Common myeloid progenitor, CD34-positive (primary cell): Measurements from ENCODE around the gene KRR1.
"Not testable (repeated sequence)": the region's sequence is repeated elsewhere in the genome, so short reads cannot be mapped to it uniquely, and the experiment has no call there.

ENCODE experiments used
- CTCF ChIA-PET: fragments of 350-600 bp; sonication (Branson Sonifier 250); formaldehyde crosslinking; loops from one replicate; lab custom pipeline; 2021; ENCODE audit warnings: antibody characterized with exemption; lab: Charles Lee
- POLR2A ChIA-PET: fragments of 350-600 bp; sonication (Branson Sonifier 250); formaldehyde crosslinking; loops from one replicate; lab custom pipeline; 2021; ENCODE audit warnings: antibody characterized with exemption; lab: Charles Lee
- DNase-seq, 3 donors: peaks; one replicate each; pipeline versions ENCODE4 v3.0.0 to v3.0.0-alpha.2; 2013
- H3K27ac ChIP-seq, 2 experiments: 1 replicate in 1 of 2; 2 replicates in 1 of 2; pipeline ENCODE4 v1.7.0; 2013; ENCODE audit warnings: inconsistent platforms in 2 of 2, low read length in 2 of 2, mild to moderate bottlenecking in 2 of 2, low read depth in 1 of 2, moderate library complexity in 1 of 2; ENCODE audit not compliant: severe bottlenecking in 2 of 2, insufficient read depth in 1 of 2, poor library complexity in 1 of 2
- H3K27me3 ChIP-seq, 5 experiments: replicated peaks in 2 of 5; 1 replicate in 3 of 5; 2 replicates in 2 of 5; pipeline versions ENCODE4 v1.6.1 to v1.7.0; 2013; ENCODE audit warnings: low read length in 4 of 5, mild to moderate bottlenecking in 2 of 5, moderate library complexity in 2 of 5, inconsistent platforms in 1 of 5; ENCODE audit not compliant: insufficient read depth in 5 of 5, control insufficient read depth in 4 of 5
- H3K36me3 ChIP-seq, 4 experiments: 1 replicate in 2 of 4; 2 replicates in 2 of 4; pipeline versions ENCODE4 v1.6.1 to v1.7.0; 2013; ENCODE audit warnings: low read length in 3 of 4, control low read depth in 1 of 4, mild to moderate bottlenecking in 1 of 4; ENCODE audit not compliant: control insufficient read depth in 4 of 4, insufficient read depth in 4 of 4
- H3K4me1 ChIP-seq, 4 experiments: 1 replicate in 3 of 4; 2 replicates in 1 of 4; pipeline versions ENCODE4 v1.6.1 to v1.7.1; 2013; ENCODE audit warnings: low read length in 3 of 4, mild to moderate bottlenecking in 3 of 4, control low read depth in 1 of 4, inconsistent platforms in 1 of 4, moderate library complexity in 1 of 4; ENCODE audit not compliant: control insufficient read depth in 4 of 4, insufficient read depth in 4 of 4; ENCODE audit errors: control extremely low read depth in 1 of 4
- H3K4me3 ChIP-seq, 7 experiments: 1 replicate in 4 of 7; 2 replicates in 3 of 7; pipeline versions ENCODE4 v1.5.1 to v1.7.0; 2013; ENCODE audit warnings: mild to moderate bottlenecking in 7 of 7, low read length in 6 of 7, moderate library complexity in 6 of 7, inconsistent platforms in 2 of 7, low read depth in 2 of 7, control low read depth in 1 of 7; ENCODE audit not compliant: insufficient read depth in 4 of 7, control insufficient read depth in 1 of 7; ENCODE audit errors: extremely low read depth in 1 of 7
- H3K9me3 ChIP-seq, 5 experiments: 1 replicate in 4 of 5; 2 replicates in 1 of 5; pipeline versions ENCODE4 v1.6.1 to v1.7.1; 2013; ENCODE audit warnings: low read length in 4 of 5, mild to moderate bottlenecking in 2 of 5, inconsistent platforms in 1 of 5, low read depth in 1 of 5, moderate library complexity in 1 of 5; ENCODE audit not compliant: control insufficient read depth in 4 of 5, insufficient read depth in 2 of 5; ENCODE audit errors: control extremely low read depth in 1 of 5
- WGBS: methylation state at CpG from one replicate; pipeline ENCODE4 v1.1.5; 2013; ENCODE audit not compliant: insufficient coverage; 5-methylcytosine and 5-hydroxymethylcytosine counted together

Gene KRR1

DNA sequence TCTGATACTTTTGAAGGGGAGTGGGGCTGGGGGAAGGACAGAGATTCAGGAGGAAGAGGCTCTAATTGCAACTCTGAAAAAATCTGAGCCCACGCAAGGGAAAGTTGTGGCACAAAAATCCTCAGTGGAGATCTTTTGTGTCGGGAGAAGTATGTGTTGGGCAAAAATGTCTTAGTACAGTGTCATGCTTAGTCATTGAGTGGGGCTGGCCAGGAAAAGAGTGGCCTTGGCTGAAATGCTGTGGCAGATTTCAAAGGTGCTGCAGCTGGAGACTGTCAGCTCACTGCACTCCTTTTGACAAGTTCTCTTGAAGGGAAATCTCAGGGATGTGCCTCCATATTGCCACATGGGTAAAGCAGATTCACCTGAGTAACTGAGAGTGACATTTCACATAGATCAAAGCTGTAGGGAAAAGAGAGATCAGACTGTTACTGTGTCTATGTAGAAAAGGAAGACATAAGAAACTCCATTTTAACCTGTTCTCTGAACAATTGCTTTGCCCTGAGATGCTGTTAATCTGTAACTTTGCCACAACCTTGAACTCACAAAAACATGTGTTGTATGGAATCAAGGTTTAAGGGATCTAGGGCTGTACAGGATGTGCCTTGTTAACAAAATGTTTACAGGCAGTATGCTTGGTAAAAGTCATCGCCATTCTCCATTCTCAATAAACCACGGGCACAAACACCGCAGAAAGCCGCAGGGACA is 66.8 kb downstream of the KRR1 start:
- H3K4me3 ChIP-seq: no peak overlapping the region
- 76% methylated on average over 4 of the region's 6 CpGs for WGBS
- POLR2A ChIA-PET: no interaction called here
- no peaks in the 10 kb centered on the region for H3K27me3 ChIP-seq
- CTCF ChIA-PET: no interaction called here
- peak in 2 of 3 donors; percentile 56 to 61 for DNase-seq
- peaks cover 0 to 8% (median 0%) of the 10 kb centered on the region in 5 experiments for H3K9me3 ChIP-seq
- peaks cover 0 to 31% (median 19%) of the 10 kb centered on the region in 4 experiments for H3K4me1 ChIP-seq
- H3K36me3 ChIP-seq: no peaks in the 10 kb centered on the region
- no peak overlapping the region for H3K27ac ChIP-seq

DNA sequence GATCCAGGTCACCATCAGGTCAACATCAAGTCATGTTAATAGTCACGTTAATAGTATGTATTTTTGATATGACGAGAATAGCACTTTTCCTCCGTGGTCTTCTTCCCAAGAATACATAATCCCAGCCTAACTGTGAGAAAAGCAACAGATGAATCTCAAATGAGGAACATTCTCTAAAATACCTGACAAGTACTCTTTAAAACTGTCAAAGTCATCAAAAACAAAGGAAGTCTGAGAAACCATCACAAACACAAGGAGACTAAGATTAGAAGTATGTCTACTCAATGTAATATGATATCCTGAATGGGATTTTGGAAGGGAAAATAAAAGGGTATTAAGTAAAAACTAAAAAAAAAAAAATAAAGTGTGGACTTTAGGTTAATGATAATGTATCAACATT is 67.7 kb downstream of the KRR1 start:
- peak in 1 of 3 donors; percentile 25 for DNase-seq
- ChIA-PET POLR2A (no interaction called here), CTCF (no interaction called here)
- WGBS: no CpG with 5 or more reads among the region's 3 CpGs
- Histone ChIP-seq H3K27ac (no peak overlapping the region), H3K4me3 (no peak overlapping the region), H3K27me3 (no peaks in the 10 kb centered on the region), H3K4me1 (peaks cover 0 to 32% (median 19%) of the 10 kb centered on the region in 4 experiments), H3K36me3 (no peaks in the 10 kb centered on the region), H3K9me3 (peaks cover 0 to 8% (median 0%) of the 10 kb centered on the region in 5 experiments)

DNA sequence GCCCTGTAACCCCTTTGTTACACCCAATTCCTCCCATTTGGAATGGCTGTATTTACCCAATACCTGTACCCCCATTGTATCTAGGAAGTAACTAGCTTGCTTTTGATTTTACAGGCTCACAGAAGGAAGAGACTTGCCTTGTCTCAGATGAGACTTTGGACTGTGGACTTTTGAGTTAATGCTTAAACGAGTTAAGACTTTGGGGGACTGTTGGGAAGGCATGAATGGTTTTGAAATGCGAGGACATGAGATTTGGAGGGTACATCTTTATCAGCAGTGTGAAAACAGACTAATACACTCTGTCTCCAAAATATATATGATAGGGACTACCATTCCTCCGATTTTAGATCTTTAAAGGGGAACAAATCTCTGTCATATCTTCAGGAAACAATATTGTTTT is 69.0 kb downstream of the KRR1 start:
- peaks cover 0 to 35% (median 25%) of the 10 kb centered on the region in 4 experiments for H3K4me1 ChIP-seq
- H3K27me3 ChIP-seq, H3K36me3 ChIP-seq, DNase-seq, POLR2A ChIA-PET, H3K4me3 ChIP-seq, H3K27ac ChIP-seq, H3K9me3 ChIP-seq: not testable (repeated sequence)
- CTCF ChIA-PET: interaction anchor here (0.5 to 1.9 kb wide), 6 partner anchors 37 to 1304 kb away, joined by 3 to 5 read pairs (median 3); partner anchors contain the start of gene GLIPR1L2
- no CpG with 5 or more reads among the region's 3 CpGs for WGBS

DNA sequence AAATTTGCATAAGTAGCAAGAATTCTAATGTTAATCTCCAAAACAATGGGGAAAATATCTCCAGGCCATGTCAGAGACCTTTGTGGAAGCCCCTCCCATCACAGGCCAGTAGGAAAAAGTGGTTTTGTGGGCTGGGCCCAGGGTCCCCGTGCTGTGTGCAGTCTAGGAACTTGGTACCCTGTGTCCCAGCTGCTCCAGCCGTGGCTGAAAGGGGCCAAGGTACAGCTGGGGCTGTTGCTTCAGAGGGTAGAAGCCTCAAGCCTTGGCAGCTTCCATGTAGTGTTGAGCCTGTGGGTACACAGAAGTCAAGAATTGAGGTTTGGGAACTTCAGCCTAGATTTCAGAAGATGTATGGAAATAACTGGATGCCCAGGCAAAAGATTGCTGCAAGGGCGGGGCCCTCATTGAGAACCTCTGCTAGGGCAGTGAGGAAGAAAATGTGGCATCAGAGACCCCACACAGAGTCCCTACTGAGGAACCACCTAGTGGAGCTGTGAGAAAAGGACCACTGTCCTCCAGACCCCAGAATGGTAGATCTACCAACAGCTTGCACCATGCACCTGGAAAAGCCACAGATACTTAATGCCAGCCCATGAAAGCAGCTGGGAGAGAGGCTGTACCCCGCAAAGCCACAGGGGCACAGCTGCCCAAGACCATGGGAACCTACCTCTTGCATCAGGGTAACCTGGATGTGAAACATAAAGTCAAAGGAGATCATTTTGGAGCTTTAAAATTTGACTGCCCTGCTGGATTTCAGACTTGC is 69.5 kb downstream of the KRR1 start:
- DNase-seq, H3K4me3 ChIP-seq, H3K27ac ChIP-seq, H3K27me3 ChIP-seq, POLR2A ChIA-PET, H3K36me3 ChIP-seq: not testable (repeated sequence)
- Histone ChIP-seq H3K4me1 (peaks cover 0 to 35% (median 25%) of the 10 kb centered on the region in 4 experiments), H3K9me3 (peaks cover 0 to 11% (median 3%) of the 10 kb centered on the region in 5 experiments)
- CTCF ChIA-PET: interaction anchor here (0.5 to 1.9 kb wide), 5 partner anchors 38 to 1305 kb away, joined by 3 to 5 read pairs (median 3); no protein-coding TSS in a partner anchor
- WGBS: 91% methylated on average over 4 of the region's 4 CpGs
